M059J (cell line): Measurements from ENCODE around the gene NBL1. TPM values are rescaled to one million over a fixed set of nuclear protein-coding genes. Genes with fewer than 3 reads are reported as not detected.

Experiments
- DNase-seq: peaks from one replicate; pipeline ENCODE4 v3.0.0-alpha.2; 2012; ENCODE audit warnings: low read depth
- total RNA-seq: library from RNA; depleted of rRNA; stranded (reverse); fragments of >200 nt; shearing (Covaris generic); gene quantifications from 2 replicates; pipeline ENCODE4 v1.2.3, GENCODE V29; 2014; rRNA removed

Gene NBL1
- total RNA-seq, 1 experiment from 2014 or later: 36.9 TPM

DNA sequence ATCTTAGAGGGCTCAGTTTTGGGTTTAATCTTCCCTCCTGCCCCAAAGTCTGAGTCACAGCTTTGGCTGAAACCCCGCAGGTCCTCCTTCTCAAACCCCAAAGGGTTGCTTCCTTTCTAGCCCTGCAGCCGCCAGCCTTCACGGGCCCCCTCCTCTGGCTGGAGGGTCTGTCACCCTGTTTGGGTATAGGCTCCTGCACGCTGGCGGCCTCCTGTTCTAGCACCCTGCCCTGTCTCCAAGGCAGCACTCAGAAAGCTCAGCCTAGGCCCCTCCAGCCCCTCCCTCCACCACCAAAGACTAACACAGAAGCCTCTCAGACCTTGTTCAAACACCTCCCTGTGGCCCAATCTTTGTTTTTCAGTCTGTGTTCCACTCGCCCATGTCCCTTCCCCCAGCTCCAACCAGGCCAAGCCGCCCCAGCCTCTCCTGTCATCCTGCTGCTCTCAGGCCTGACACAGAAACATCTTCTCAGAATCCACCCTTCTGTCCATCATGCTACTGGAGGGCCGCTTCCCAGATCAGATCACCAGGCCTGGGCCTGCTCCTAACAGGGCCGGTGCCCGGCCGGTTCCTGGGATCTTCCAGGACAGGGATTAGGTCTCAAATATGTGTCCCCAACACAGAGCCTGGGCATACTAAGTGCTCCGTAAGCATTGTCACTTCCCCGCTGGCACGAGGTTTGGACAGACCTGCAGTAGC lies 56.1 kb downstream of the NBL1 start:
- no peak for DNase-seq

- DNase-seq: no peak
Measured at GRCh38 chr1:19703280-19703679, 59.2 kb downstream of the NBL1 start.

DNA sequence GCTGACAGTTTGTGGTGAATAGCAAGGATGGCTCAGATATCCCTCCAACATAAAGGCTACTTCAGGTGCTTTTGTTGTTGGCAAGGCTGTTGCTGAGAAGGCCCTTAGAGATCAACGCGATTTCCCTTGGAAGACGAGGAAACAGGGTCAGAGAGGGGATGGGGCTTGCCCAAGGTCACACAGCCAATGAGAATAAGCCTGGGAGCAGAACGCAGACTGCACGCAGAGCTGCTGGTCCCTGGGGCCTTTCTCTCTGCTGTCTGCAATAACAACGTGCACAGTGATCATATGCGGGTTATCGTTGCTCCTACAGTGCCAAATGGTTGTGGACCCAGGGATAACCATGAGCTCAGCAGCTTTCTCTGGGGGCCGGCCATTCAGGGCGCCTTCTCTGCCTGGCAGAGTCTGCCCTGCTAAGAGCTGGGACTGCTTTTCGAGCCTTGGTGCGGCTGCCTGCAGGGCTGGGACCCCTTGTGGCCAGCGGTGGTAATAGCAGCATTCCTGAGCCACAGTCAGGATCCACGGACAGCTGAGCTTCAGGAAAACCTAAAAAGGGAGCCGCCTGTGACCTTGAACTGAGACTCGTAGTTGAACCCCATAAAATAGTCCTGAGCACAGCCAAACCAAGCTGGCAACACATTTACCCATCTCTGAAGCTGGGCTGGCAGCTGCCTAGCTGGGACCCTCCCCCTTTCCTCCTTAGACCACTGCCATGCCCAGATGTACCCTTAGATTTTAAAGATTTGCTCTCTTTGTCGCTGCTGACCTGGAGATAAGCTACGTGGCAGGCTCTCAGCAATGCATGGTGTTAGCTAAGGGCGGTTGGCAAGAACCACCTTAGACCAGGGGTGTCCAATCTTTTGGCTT lies 60.4 kb downstream of the NBL1 start:
- peak; percentile 50 for DNase-seq

DNA sequence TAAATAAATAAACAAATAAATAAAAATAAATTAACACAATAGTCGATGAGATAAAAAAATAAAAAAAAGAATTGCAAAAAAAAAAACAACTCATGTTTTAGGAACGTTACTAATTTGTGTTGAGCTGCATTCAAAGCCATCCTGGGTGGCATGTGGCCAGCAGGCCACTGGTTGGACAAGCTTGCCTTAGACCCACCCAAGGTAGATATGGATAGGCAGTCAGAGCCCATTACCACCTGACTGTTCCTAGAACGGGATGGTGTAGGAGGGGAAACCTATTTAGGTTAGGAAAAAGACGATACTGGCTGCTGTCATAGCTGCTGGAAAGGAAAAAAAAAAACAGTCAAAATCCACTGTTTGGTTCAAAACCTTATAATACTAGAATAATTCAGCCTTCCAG lies 61.4 kb downstream of the NBL1 start:
- no peak for DNase-seq

DNA sequence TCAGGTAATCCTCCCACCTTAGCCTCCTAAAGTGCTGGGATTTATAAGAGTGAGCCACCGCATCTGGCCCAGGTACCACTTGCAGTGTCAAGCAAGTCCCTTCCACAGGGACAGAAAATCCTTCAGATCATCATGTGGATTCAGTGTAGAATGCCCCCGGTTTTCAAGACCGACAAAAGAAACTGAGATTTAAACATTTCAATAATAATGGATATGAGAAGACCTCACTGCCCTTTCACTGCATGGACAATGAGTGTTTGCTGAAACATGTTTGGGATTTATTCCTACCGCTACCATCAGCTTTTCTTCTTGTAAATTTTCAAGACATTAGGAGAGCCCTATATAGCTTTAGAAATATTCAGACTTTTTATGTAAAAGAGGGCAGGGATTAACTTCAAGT lies 62.0 kb downstream of the NBL1 start:
- no peak for DNase-seq

Other genes with a start within 250 kb of the NBL1 start
- 183 and 192 TPM in 2 replicates for gene CAPZB, start 158.8 kb upstream of the NBL1 start, total RNA-seq
- gene HTR6, start 20.6 kb downstream of the NBL1 start, total RNA-seq: not detected in 2 replicates
- gene TMCO4, start 155.6 kb downstream of the NBL1 start, total RNA-seq: 25.0 and 39.8 TPM in 2 replicates
- gene RNF186, start 171.0 kb downstream of the NBL1 start, total RNA-seq: not detected in 2 replicates
- 1.6 and 3.5 TPM in 2 replicates for gene OTUD3, start 238.1 kb downstream of the NBL1 start, total RNA-seq